ENCODE results near the gene CALD1. TPM values are rescaled to one million over a fixed set of nuclear protein-coding genes. Genes with fewer than 3 reads are reported as not detected.

CALD1 gene
- total RNA-seq, 1 experiment from 2014 or later = 107 TPM

- Histone ChIP-seq H3K79me1 (ENCODE audit: insufficient read depth, low read depth, low read length, poor library complexity, severe bottlenecking) (peaks cover 3% of the 10 kb centered on the region), H2BK12ac (ENCODE audit: insufficient read length, low read depth, low read length) (no peak overlapping the region), H2AFZ (ENCODE audit: low read length) (no peak overlapping the region), H3T11ph (ENCODE audit: low read length) (no peak overlapping the region), H3K14ac (ENCODE audit: insufficient read depth, low read length) (no peak overlapping the region), H2BK5ac (ENCODE audit: insufficient read length, low read length) (no peak overlapping the region), H4K20me1 (ENCODE audit: control insufficient read depth, insufficient read depth, insufficient read length) (no peaks in the 10 kb centered on the region), H2BK20ac (ENCODE audit: low read depth, low read length, poor library complexity, severe bottlenecking) (no peak overlapping the region), H4K5ac (ENCODE audit: insufficient read length, low read depth, low read length) (no peak overlapping the region), H3K18ac (ENCODE audit: insufficient read length, low read depth, low read length) (no peak overlapping the region), H3K23me2 (ENCODE audit: insufficient read length, low read depth, low read length, poor library complexity, severe bottlenecking) (no peaks in the 10 kb centered on the region), H3K56ac (ENCODE audit: insufficient read length, low read depth, low read length) (no peak overlapping the region), H3K4ac (ENCODE audit: low read depth, low read length) (no peak overlapping the region), H3K27ac (ENCODE audit: insufficient read length, low read depth, low read length) (no peak overlapping the region), H3K79me2 (ENCODE audit: insufficient read depth, low read length) (peaks cover 4% of the 10 kb centered on the region; the same call in 1 of the 2 replicates), H4K8ac (replicated peaks; ENCODE audit: insufficient read length, low read depth, low read length) (no peak overlapping the region), H3K4me2 (ENCODE audit: insufficient read depth, insufficient read length, low read length) (no peak overlapping the region), H3K9me3 (ENCODE audit: control insufficient read depth, low read depth, low read length) (no peaks in the 10 kb centered on the region), H3K23ac (ENCODE audit: insufficient read length, low read depth, low read length) (no peak overlapping the region), H3K9ac (ENCODE audit: extremely low read depth, insufficient read length, low read length) (no peak overlapping the region), H4K91ac (ENCODE audit: insufficient read length, low read depth, low read length) (no peak overlapping the region), H2BK120ac (ENCODE audit: low read depth, low read length, poor library complexity, severe bottlenecking) (no peak overlapping the region), H3K4me1 (ENCODE audit: insufficient read depth, low read length) (no peaks in the 10 kb centered on the region), H2BK15ac (ENCODE audit: low read depth, low read length) (no peak overlapping the region), H3K27me3 (ENCODE audit: insufficient read depth, low read length) (no peaks in the 10 kb centered on the region), H2AK5ac (ENCODE audit: insufficient read length, low read length) (no peak overlapping the region)
- TF ChIP-seq, protein P1, sequence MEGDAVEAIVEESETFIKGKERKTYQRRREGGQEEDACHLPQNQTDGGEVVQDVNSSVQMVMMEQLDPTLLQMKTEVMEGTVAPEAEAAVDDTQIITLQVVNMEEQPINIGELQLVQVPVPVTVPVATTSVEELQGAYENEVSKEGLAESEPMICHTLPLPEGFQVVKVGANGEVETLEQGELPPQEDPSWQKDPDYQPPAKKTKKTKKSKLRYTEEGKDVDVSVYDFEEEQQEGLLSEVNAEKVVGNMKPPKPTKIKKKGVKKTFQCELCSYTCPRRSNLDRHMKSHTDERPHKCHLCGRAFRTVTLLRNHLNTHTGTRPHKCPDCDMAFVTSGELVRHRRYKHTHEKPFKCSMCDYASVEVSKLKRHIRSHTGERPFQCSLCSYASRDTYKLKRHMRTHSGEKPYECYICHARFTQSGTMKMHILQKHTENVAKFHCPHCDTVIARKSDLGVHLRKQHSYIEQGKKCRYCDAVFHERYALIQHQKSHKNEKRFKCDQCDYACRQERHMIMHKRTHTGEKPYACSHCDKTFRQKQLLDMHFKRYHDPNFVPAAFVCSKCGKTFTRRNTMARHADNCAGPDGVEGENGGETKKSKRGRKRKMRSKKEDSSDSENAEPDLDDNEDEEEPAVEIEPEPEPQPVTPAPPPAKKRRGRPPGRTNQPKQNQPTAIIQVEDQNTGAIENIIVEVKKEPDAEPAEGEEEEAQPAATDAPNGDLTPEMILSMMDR (conservative IDR thresholded peaks at IDR 0.05) = no peak
- Mint-ChIP-seq H3K36me3 (ENCODE audit: insufficient read depth in 1 of 3, low read depth in 3 of 3) (peaks cover 14 to 22% (median 14%) of the 10 kb centered on the region in 3 experiments; a peak in 6 of 7 replicates), H3K27ac (peak overlapping the region; percentile 37 to 81 (median 55); a peak in 5 of 7 replicates), H3K4me1 (peaks cover 17 to 18% of the 10 kb centered on the region in 2 experiments), H3K4me3 (no peak overlapping the region; a peak in 1 of 5 replicates), H3K9me3 (peaks cover 0 to 11% of the 10 kb centered on the region in 2 experiments; a peak in 2 of 5 replicates), H3K27me3 (ENCODE audit: low read depth) (no peaks in the 10 kb centered on the region; the same call in 1 of the 2 replicates)
- WGBS (ENCODE audit: extremely low coverage, insufficient read length, low lambda C conversion rate) = no CpG with 5 or more reads among the region's 3 CpGs
- no peak for DNase-seq
Measured at GRCh38 chr7:134804854-134805253, 25.4 kb downstream of the CALD1 start.

Data from H9 (cell line).